ENCODE results near the gene FAM25A.

Gene FAM25A

GRCh38 chr10:87059401-87059800, 39.3 kb downstream of the FAM25A start:
- TF ChIP-seq CTCF (IDR thresholded peaks at IDR 0.05; ENCODE audit: extremely low read depth, missing control alignments) = no peak
- no peak for DNase-seq (ENCODE audit: low spot score)

GRCh38 chr10:87060280-87060928, 40.3 kb downstream of the FAM25A start:
- no peak for DNase-seq (ENCODE audit: low spot score)
- TF ChIP-seq CTCF (IDR thresholded peaks at IDR 0.05; ENCODE audit: extremely low read depth, missing control alignments) = no peak

- TF ChIP-seq CTCF (IDR thresholded peaks at IDR 0.05; ENCODE audit: extremely low read depth, missing control alignments) = no peak
- DNase-seq (ENCODE audit: low spot score) = no peak
Measured at GRCh38 chr10:87064651-87065050, 44.6 kb downstream of the FAM25A start.

- TF ChIP-seq CTCF (IDR thresholded peaks at IDR 0.05; ENCODE audit: extremely low read depth, missing control alignments) = no peak
Measured at GRCh38 chr10:87066178-87066577, 46.1 kb downstream of the FAM25A start.

GRCh38 chr10:87066865-87067264, 46.8 kb downstream of the FAM25A start:
- no peak for TF ChIP-seq CTCF (IDR thresholded peaks at IDR 0.05; ENCODE audit: extremely low read depth, missing control alignments)
- DNase-seq (ENCODE audit: low spot score) = no peak

More at GRCh38 chr10:87066178-87066577, 46.1 kb downstream of the FAM25A start:
- DNase-seq (ENCODE audit: low spot score) = no peak

GRCh38 chr10:87068281-87068680, 48.2 kb downstream of the FAM25A start:
- TF ChIP-seq CTCF (IDR thresholded peaks at IDR 0.05; ENCODE audit: extremely low read depth, missing control alignments) = no peak
- DNase-seq (ENCODE audit: low spot score) = no peak

GRCh38 chr10:87072449-87072848, 52.4 kb downstream of the FAM25A start:
- no peak for DNase-seq (ENCODE audit: low spot score)
- no peak for TF ChIP-seq CTCF (IDR thresholded peaks at IDR 0.05; ENCODE audit: extremely low read depth, missing control alignments)

Measured in GM20000 (cell line).